GM18499 (cell line): Measurements from ENCODE around the gene ASB11.

ENCODE experiments used
- ATAC-seq: cut with Tn5 transposase; IDR thresholded peaks from one replicate; pipeline ENCODE4 v1.9.1; 2021; ENCODE audit warnings: moderate number of reproducible peaks; ENCODE audit not compliant: insufficient read depth, unreplicated experiment

The ASB11 gene

GRCh38 chrX:15236146-15236545 lies 79.3 kb downstream of the ASB11 start:
- no peak for ATAC-seq

- ATAC-seq = no peak
Observed at GRCh38 chrX:15235001-15235400, 80.4 kb downstream of the ASB11 start.

GRCh38 chrX:15233416-15234015 lies 81.9 kb downstream of the ASB11 start:
- ATAC-seq = no peak
